Stimulated activated memory B cell treated with anti-CD40 and anti-IgM and Interleukin-4, amounts not matched to agents 10 μg/mL and 1 μg/mL and 100 μg/mL, for 72 hours (primary cell): ENCODE data around the gene KIF5C.
A peak's percentile ranks its signal among the peaks of the same experiment; 100 is the strongest.

Experiments used
- ATAC-seq: fragments of 150-1000 bp; cut with Tn5 transposase; 2 replicates; pipeline ENCODE4 v1.10.0; 2021
- H3K27ac Mint-ChIP-seq: one replicate; pipeline ENCODE4 v1.8.0; 2022; ENCODE audit warnings: mild to moderate bottlenecking, mixed read lengths
- H3K27me3 Mint-ChIP-seq: one replicate; pipeline ENCODE4 v1.8.0; 2022; ENCODE audit warnings: mixed read lengths
- H3K36me3 Mint-ChIP-seq: one replicate; pipeline ENCODE4 v1.8.0; 2022; ENCODE audit warnings: mixed read lengths
- H3K4me1 Mint-ChIP-seq: one replicate; pipeline ENCODE4 v1.8.0; 2022; ENCODE audit warnings: mixed read lengths
- H3K4me3 Mint-ChIP-seq: one replicate; pipeline ENCODE4 v1.8.0; 2022; ENCODE audit warnings: mild to moderate bottlenecking, moderate library complexity, mixed read lengths
- H3K9me3 Mint-ChIP-seq: one replicate; pipeline ENCODE4 v1.8.0; 2022; ENCODE audit warnings: mixed read lengths

Gene KIF5C

GRCh38 chr2:149015501-149015900 is 140.5 kb downstream of the KIF5C start:
- Mint-ChIP-seq H3K27me3 (no peaks in the 10 kb centered on the region), H3K4me1 (peaks cover 27% of the 10 kb centered on the region), H3K4me3 (no peak overlapping the region), H3K27ac (no peak overlapping the region), H3K9me3 (no peaks in the 10 kb centered on the region), H3K36me3 (peaks cover 14% of the 10 kb centered on the region)
- no peak for ATAC-seq

- Mint-ChIP-seq H3K36me3 (peaks cover 14% of the 10 kb centered on the region), H3K27me3 (no peaks in the 10 kb centered on the region), H3K4me1 (peaks cover 32% of the 10 kb centered on the region), H3K4me3 (no peak overlapping the region), H3K9me3 (no peaks in the 10 kb centered on the region), H3K27ac (peak overlapping the region; percentile 33)
- no peak for ATAC-seq
Observed at GRCh38 chr2:149015926-149016563, 141.0 kb downstream of the KIF5C start.

- Mint-ChIP-seq H3K27ac (peak overlapping the region; percentile 33), H3K4me3 (no peak overlapping the region), H3K9me3 (no peaks in the 10 kb centered on the region), H3K27me3 (no peaks in the 10 kb centered on the region), H3K4me1 (peaks cover 45% of the 10 kb centered on the region), H3K36me3 (peaks cover 2% of the 10 kb centered on the region)
- peak; percentile 53 for ATAC-seq
Observed at GRCh38 chr2:149017116-149017985, 142.3 kb downstream of the KIF5C start.

- Mint-ChIP-seq H3K36me3 (no peaks in the 10 kb centered on the region), H3K27ac (peak overlapping the region; percentile 92), H3K27me3 (no peaks in the 10 kb centered on the region), H3K4me3 (no peak overlapping the region), H3K9me3 (no peaks in the 10 kb centered on the region), H3K4me1 (peaks cover 54% of the 10 kb centered on the region)
- no peak for ATAC-seq
Observed at GRCh38 chr2:149018981-149019380, 144.0 kb downstream of the KIF5C start.

GRCh38 chr2:149019768-149020167 is 144.7 kb downstream of the KIF5C start:
- no peak for ATAC-seq
- H3K4me3 Mint-ChIP-seq, result peak overlapping the region; percentile 21

GRCh38 chr2:149020432-149020851 is 145.4 kb downstream of the KIF5C start:
- peak; percentile 54 for ATAC-seq
- Mint-ChIP-seq H3K36me3 (no peaks in the 10 kb centered on the region), H3K4me1 (peaks cover 54% of the 10 kb centered on the region), H3K9me3 (no peaks in the 10 kb centered on the region), H3K4me3 (peak overlapping the region; percentile 28), H3K27ac (peak overlapping the region; percentile 92), H3K27me3 (no peaks in the 10 kb centered on the region)

More at GRCh38 chr2:149019768-149020167, 144.7 kb downstream of the KIF5C start:
- peak overlapping the region; percentile 92 for H3K27ac Mint-ChIP-seq
- H3K27me3 Mint-ChIP-seq, result no peaks in the 10 kb centered on the region
- no peaks in the 10 kb centered on the region for H3K9me3 Mint-ChIP-seq
- H3K36me3 Mint-ChIP-seq, result no peaks in the 10 kb centered on the region
- H3K4me1 Mint-ChIP-seq, result peaks cover 54% of the 10 kb centered on the region

GRCh38 chr2:149021271-149021719 is 146.3 kb downstream of the KIF5C start:
- peak; percentile 80 for ATAC-seq
- Mint-ChIP-seq H3K4me3 (peak overlapping the region; percentile 1), H3K27me3 (no peaks in the 10 kb centered on the region), H3K36me3 (no peaks in the 10 kb centered on the region), H3K9me3 (no peaks in the 10 kb centered on the region), H3K4me1 (peaks cover 54% of the 10 kb centered on the region), H3K27ac (peak overlapping the region; percentile 92)

- no peaks in the 10 kb centered on the region for H3K27me3 Mint-ChIP-seq
- H3K9me3 Mint-ChIP-seq, result no peaks in the 10 kb centered on the region
- H3K4me1 Mint-ChIP-seq, result peaks cover 52% of the 10 kb centered on the region
- H3K36me3 Mint-ChIP-seq, result no peaks in the 10 kb centered on the region
- peak overlapping the region; percentile 92 for H3K27ac Mint-ChIP-seq
- peak overlapping the region; percentile 45 for H3K4me3 Mint-ChIP-seq
- peak; percentile 64 for ATAC-seq
Observed at GRCh38 chr2:149021761-149022160, 146.7 kb downstream of the KIF5C start.

GRCh38 chr2:149023091-149023490 is 148.1 kb downstream of the KIF5C start:
- no peaks in the 10 kb centered on the region for H3K36me3 Mint-ChIP-seq
- no peaks in the 10 kb centered on the region for H3K27me3 Mint-ChIP-seq
- peak overlapping the region; percentile 92 for H3K27ac Mint-ChIP-seq
- no peaks in the 10 kb centered on the region for H3K9me3 Mint-ChIP-seq
- H3K4me1 Mint-ChIP-seq, result peaks cover 44% of the 10 kb centered on the region
- H3K4me3 Mint-ChIP-seq, result no peak overlapping the region
- no peak for ATAC-seq

- H3K4me3 Mint-ChIP-seq, result no peak overlapping the region
- H3K9me3 Mint-ChIP-seq, result no peaks in the 10 kb centered on the region
- ATAC-seq, result no peak
- no peak overlapping the region for H3K27ac Mint-ChIP-seq
- peaks cover 16% of the 10 kb centered on the region for H3K4me1 Mint-ChIP-seq
- no peaks in the 10 kb centered on the region for H3K36me3 Mint-ChIP-seq
- no peaks in the 10 kb centered on the region for H3K27me3 Mint-ChIP-seq
Observed at GRCh38 chr2:149027590-149028250, 152.7 kb downstream of the KIF5C start.

- H3K27me3 Mint-ChIP-seq, result no peaks in the 10 kb centered on the region
- no peak overlapping the region for H3K27ac Mint-ChIP-seq
- no peaks in the 10 kb centered on the region for H3K36me3 Mint-ChIP-seq
- no peak for ATAC-seq
- H3K4me1 Mint-ChIP-seq, result peaks cover 10% of the 10 kb centered on the region
- H3K4me3 Mint-ChIP-seq, result no peak overlapping the region
- H3K9me3 Mint-ChIP-seq, result no peaks in the 10 kb centered on the region
Observed at GRCh38 chr2:149028377-149028776, 153.3 kb downstream of the KIF5C start.

GRCh38 chr2:149028891-149029290 is 153.9 kb downstream of the KIF5C start:
- ATAC-seq, result no peak
- H3K27me3 Mint-ChIP-seq, result no peaks in the 10 kb centered on the region
- H3K27ac Mint-ChIP-seq, result no peak overlapping the region
- no peaks in the 10 kb centered on the region for H3K9me3 Mint-ChIP-seq
- no peak overlapping the region for H3K4me3 Mint-ChIP-seq
- no peaks in the 10 kb centered on the region for H3K36me3 Mint-ChIP-seq
- peaks cover 14% of the 10 kb centered on the region for H3K4me1 Mint-ChIP-seq

GRCh38 chr2:149029307-149029965 is 154.4 kb downstream of the KIF5C start:
- ATAC-seq, result no peak
- Mint-ChIP-seq H3K4me3 (no peak overlapping the region), H3K36me3 (no peaks in the 10 kb centered on the region), H3K4me1 (peaks cover 14% of the 10 kb centered on the region), H3K27me3 (no peaks in the 10 kb centered on the region), H3K27ac (no peak overlapping the region), H3K9me3 (no peaks in the 10 kb centered on the region)

- Mint-ChIP-seq H3K4me3 (no peak overlapping the region), H3K4me1 (peaks cover 17% of the 10 kb centered on the region), H3K27ac (no peak overlapping the region), H3K9me3 (no peaks in the 10 kb centered on the region), H3K36me3 (no peaks in the 10 kb centered on the region), H3K27me3 (no peaks in the 10 kb centered on the region)
- no peak for ATAC-seq
Observed at GRCh38 chr2:149031396-149031795, 156.4 kb downstream of the KIF5C start.

- peaks cover 30% of the 10 kb centered on the region for H3K4me1 Mint-ChIP-seq
- no peak overlapping the region for H3K4me3 Mint-ChIP-seq
- H3K36me3 Mint-ChIP-seq, result no peaks in the 10 kb centered on the region
- no peaks in the 10 kb centered on the region for H3K9me3 Mint-ChIP-seq
- ATAC-seq, result no peak
- H3K27ac Mint-ChIP-seq, result no peak overlapping the region
- no peaks in the 10 kb centered on the region for H3K27me3 Mint-ChIP-seq
Observed at GRCh38 chr2:149033716-149034115, 158.7 kb downstream of the KIF5C start.
